ENCODE results near the gene TIMMDC1. TPM values are rescaled to one million over a fixed set of nuclear protein-coding genes. Genes with fewer than 3 reads are reported as not detected.
"Not testable (repeated sequence)": the region's sequence is repeated elsewhere in the genome, so short reads cannot be mapped to it uniquely, and the experiment has no call there.

Gene TIMMDC1
- total RNA-seq, 1 donor from 2014 or later, result 30.0 TPM

DNA sequence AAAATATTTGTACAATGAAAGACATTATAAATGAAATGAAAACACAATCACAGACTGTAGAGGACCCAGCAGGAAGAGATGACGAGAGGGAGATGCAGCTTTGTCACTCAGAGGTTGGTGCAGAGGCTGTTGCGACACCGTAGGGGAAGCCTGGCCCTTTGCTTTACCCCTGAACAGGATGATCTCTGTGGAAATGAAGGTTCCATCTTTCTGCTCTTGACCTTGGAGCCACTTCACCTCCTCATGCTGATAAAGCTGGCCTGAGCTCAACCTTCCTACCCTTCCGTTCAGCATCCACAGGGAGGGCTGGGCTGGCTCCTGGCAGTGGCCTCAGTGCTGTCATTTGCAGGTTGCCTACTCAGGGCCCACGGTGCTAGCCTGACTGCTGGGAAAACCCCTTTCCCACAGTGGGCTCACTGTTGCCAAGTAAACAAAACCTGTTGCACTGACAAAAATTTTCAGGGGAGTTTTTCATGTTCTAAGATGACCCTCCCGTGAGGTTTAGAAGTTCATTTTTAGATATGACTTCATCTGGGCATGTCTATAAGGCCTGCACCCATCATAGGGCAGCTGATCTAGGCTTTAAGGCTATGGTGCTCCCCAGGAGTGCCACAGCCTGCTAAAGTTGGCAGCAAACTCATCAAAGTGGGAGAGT, 64.1 kb downstream of the TIMMDC1 start:
- Histone ChIP-seq H3K27ac (no peak overlapping the region), H3K4me3 (no peak overlapping the region), H3K36me3 (no peaks in the 10 kb centered on the region), H3K4me1 (no peaks in the 10 kb centered on the region), H3K27me3 (no peaks in the 10 kb centered on the region), H3K9me3 (no peaks in the 10 kb centered on the region)
- no peak for DNase-seq (ENCODE audit: extremely low spot score in 2 of 2)
- TF ChIP-seq POLR2A (IDR thresholded peaks at IDR 0.05) (no peak), POLR2AphosphoS5 (IDR thresholded peaks at IDR 0.05; ENCODE audit: insufficient read depth in 1 of 2, low read depth in 1 of 2) (no peak)
- TF ChIP-seq, protein P1, sequence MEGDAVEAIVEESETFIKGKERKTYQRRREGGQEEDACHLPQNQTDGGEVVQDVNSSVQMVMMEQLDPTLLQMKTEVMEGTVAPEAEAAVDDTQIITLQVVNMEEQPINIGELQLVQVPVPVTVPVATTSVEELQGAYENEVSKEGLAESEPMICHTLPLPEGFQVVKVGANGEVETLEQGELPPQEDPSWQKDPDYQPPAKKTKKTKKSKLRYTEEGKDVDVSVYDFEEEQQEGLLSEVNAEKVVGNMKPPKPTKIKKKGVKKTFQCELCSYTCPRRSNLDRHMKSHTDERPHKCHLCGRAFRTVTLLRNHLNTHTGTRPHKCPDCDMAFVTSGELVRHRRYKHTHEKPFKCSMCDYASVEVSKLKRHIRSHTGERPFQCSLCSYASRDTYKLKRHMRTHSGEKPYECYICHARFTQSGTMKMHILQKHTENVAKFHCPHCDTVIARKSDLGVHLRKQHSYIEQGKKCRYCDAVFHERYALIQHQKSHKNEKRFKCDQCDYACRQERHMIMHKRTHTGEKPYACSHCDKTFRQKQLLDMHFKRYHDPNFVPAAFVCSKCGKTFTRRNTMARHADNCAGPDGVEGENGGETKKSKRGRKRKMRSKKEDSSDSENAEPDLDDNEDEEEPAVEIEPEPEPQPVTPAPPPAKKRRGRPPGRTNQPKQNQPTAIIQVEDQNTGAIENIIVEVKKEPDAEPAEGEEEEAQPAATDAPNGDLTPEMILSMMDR (IDR thresholded peaks at IDR 0.05), result no peak
- intact Hi-C loops (cut with DNase I), result no loop called here

DNA sequence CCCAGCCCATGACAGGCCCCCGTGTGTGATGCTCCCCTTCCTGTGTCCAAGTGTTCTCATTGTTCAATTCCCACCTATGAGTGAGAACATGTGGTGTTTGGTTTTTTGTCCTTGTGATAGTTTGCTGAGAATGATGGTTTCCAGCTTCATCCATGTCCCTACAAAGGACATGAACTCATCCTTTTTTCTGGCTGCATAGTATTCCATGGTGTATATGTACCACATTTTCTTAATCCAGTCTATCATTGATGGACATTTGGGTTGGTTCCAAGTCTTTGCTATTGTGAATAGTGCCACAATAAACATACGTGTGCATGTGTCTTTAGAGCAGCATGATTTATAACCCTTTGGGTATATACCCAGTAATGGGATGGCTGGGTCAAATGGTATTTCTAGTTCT, 65.0 kb downstream of the TIMMDC1 start:
- H3K27me3 ChIP-seq; H3K27ac ChIP-seq; H3K4me1 ChIP-seq; H3K4me3 ChIP-seq; H3K36me3 ChIP-seq; intact Hi-C loops (cut with DNase I); H3K9me3 ChIP-seq; DNase-seq (ENCODE audit: extremely low spot score in 2 of 2): not testable (repeated sequence)

DNA sequence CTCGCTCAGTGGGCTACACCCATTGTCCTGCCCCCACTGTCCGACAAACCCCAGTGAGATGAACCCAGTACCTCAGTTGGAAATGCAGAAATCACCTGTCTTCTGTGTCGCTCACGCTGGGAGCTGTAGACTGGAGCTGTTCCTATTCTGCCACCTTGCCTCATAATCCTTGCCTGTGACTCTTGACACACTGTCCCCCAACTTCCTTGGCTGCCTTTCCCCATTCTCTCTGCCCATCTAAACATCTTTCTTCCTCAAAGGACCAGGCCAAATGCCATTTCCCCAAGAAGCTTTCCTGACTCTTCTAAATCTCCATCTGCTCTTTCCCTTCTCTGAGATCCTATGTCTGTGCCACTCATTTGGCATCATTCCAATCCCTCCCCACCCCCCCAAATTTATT, 70.8 kb downstream of the TIMMDC1 start:
- no peaks in the 10 kb centered on the region for H3K36me3 ChIP-seq
- TF ChIP-seq, protein P1 (IDR thresholded peaks at IDR 0.05), result no peak
- TF ChIP-seq POLR2AphosphoS5 (IDR thresholded peaks at IDR 0.05; ENCODE audit: insufficient read depth in 1 of 2, low read depth in 1 of 2) (no peak), POLR2A (IDR thresholded peaks at IDR 0.05) (no peak)
- H3K27me3 ChIP-seq, result no peaks in the 10 kb centered on the region
- no peaks in the 10 kb centered on the region for H3K9me3 ChIP-seq
- intact Hi-C loops (cut with DNase I), result no loop called here
- no peak overlapping the region for H3K27ac ChIP-seq
- H3K4me1 ChIP-seq, result no peaks in the 10 kb centered on the region
- no peak for DNase-seq (ENCODE audit: extremely low spot score in 2 of 2)
- no peak overlapping the region for H3K4me3 ChIP-seq

DNA sequence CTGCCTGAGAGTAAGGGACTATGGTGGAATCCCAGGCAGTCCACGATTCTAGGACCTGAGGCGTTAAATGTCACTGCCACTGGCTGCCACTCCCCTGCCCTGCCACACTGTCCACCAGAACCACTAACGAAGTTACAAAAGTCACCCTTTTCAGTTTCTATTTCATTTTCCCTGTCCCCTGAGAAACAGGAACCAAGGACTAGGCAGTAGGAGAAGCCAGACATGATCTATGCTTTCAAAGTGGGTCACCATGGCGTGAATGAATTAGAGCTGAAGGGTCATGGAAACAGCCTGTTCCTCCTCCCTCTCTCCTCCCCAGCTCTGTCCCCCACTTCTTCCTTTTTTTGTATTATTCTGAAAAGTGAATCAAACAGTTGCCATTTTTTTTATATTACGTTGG, 71.9 kb downstream of the TIMMDC1 start:
- intact Hi-C loops (cut with DNase I), result no loop called here
- H3K27ac ChIP-seq, result no peak overlapping the region
- no peaks in the 10 kb centered on the region for H3K4me1 ChIP-seq
- TF ChIP-seq POLR2A (IDR thresholded peaks at IDR 0.05), result no peak
- TF ChIP-seq POLR2AphosphoS5 (IDR thresholded peaks at IDR 0.05; ENCODE audit: insufficient read depth in 1 of 2, low read depth in 1 of 2), result no peak
- TF ChIP-seq, protein P1 (IDR thresholded peaks at IDR 0.05), result no peak
- H3K9me3 ChIP-seq, result no peaks in the 10 kb centered on the region
- no peaks in the 10 kb centered on the region for H3K27me3 ChIP-seq
- DNase-seq (ENCODE audit: extremely low spot score in 2 of 2), result no peak
- no peak overlapping the region for H3K4me3 ChIP-seq
- no peaks in the 10 kb centered on the region for H3K36me3 ChIP-seq

DNA sequence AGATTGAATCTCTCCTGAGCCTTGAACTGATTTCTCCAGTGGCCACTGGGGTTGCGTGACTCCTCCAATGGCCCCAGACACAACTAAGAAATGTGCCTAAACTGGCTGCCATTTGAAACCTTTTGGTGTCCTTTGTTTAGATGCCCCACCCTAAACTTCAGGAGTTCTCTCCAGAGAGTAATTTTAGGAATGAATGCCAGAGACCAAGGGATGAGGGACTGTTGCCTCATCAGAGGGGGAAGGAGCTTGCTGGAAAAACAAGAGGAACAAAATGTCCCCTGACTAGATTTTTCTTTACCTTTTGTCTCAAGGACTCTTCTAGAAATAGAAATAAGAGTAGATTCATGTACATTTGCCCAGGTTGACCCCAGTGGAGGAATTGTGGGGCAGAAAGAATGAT, 72.9 kb downstream of the TIMMDC1 start:
- TF ChIP-seq POLR2AphosphoS5 (IDR thresholded peaks at IDR 0.05; ENCODE audit: insufficient read depth in 1 of 2, low read depth in 1 of 2) (no peak), POLR2A (IDR thresholded peaks at IDR 0.05) (no peak)
- TF ChIP-seq, protein P1 (IDR thresholded peaks at IDR 0.05), result no peak
- H3K4me1 ChIP-seq, result no peaks in the 10 kb centered on the region
- H3K9me3 ChIP-seq, result no peaks in the 10 kb centered on the region
- no peaks in the 10 kb centered on the region for H3K36me3 ChIP-seq
- H3K27me3 ChIP-seq, result no peaks in the 10 kb centered on the region
- H3K27ac ChIP-seq, result no peak overlapping the region
- no peak overlapping the region for H3K4me3 ChIP-seq
- DNase-seq (ENCODE audit: extremely low spot score in 2 of 2), result no peak
- intact Hi-C loops (cut with DNase I), result no loop called here
